Fibroblast of lung (primary cell): ENCODE measurements around the gene FAM25G.
"Not testable (repeated sequence)": the region's sequence is repeated elsewhere in the genome, so short reads cannot be mapped to it uniquely, and the experiment has no call there.

Experiments
- CTCF ChIP-seq, 2 donors: IDR thresholded peaks in 1 of 2; conservative IDR thresholded peaks in 1 of 2; 1 replicate in 1 of 2; 2 replicates in 1 of 2; pipeline ENCODE4 v1.5.1; 2011 to 2012; ENCODE audit warnings: low read length in 2 of 2, control low read depth in 1 of 2, inconsistent platforms in 1 of 2, low read depth in 1 of 2, mild to moderate bottlenecking in 1 of 2
- EZH2 ChIP-seq: IDR thresholded peaks from 2 replicates; pipeline ENCODE4 v1.5.1; 2012; ENCODE audit warnings: low read length, control low read depth, mild to moderate bottlenecking; ENCODE audit errors: missing control alignments

- not testable (repeated sequence) for TF ChIP-seq CTCF (conservative IDR thresholded peaks at IDR 0.05 in 1 of 2, IDR thresholded peaks at IDR 0.05 in 1 of 2; ENCODE audit: low read depth in 1 of 2, low read length in 2 of 2); EZH2
These were observed 22.6 kb downstream of the FAM25G start for GRCh38 chr10:47468731-47469528.
